HepG2 (cell line): Measurements from ENCODE around the gene MIF4GD. TPM values are rescaled to one million over a fixed set of nuclear protein-coding genes. Genes with fewer than 3 reads are reported as not detected.
A peak's percentile ranks its signal among the peaks of the same experiment; 100 is the strongest.

Source experiments
- ARNT ChIP-seq: fragments of 450-650 bp; IDR thresholded peaks from 2 replicates; pipeline ENCODE4 v1.6.1; 2017
- ATF7-NPFF ChIP-seq: sonication (generic); formaldehyde crosslinking; IDR thresholded peaks from 2 replicates; pipeline ENCODE4 v1.8.1; 2023; ENCODE audit warnings: mild to moderate bottlenecking, low read depth, missing genetic modification reagents, moderate library complexity
- CHD2 ChIP-seq: IDR thresholded peaks from 2 replicates; pipeline ENCODE4 v1.6.1; 2011; ENCODE audit warnings: low read depth, low read length, improper control_type of control experiment
- CHD4 ChIP-seq: fragments of 200-600 bp; sonication (generic); IDR thresholded peaks from 2 replicates; pipeline ENCODE4 v1.7.0; 2017; ENCODE audit warnings: mild to moderate bottlenecking, low read length, borderline replicate concordance
- ETV6 ChIP-seq: sonication (generic); formaldehyde crosslinking; conservative IDR thresholded peaks from 2 replicates; pipeline ENCODE4 v1.4.0; 2020; ENCODE audit warnings: missing genetic modification reagents
- FOXM1 ChIP-seq: sonication (generic); formaldehyde crosslinking; IDR thresholded peaks from 2 replicates; pipeline ENCODE4 v1.5.0; 2020; ENCODE audit warnings: missing genetic modification reagents
- MBD4 ChIP-seq: IDR thresholded peaks from 2 replicates; pipeline ENCODE4 v1.6.1; 2012; ENCODE audit warnings: low read length, inconsistent platforms, borderline replicate concordance
- MTF2 ChIP-seq: sonication (generic); formaldehyde crosslinking; IDR thresholded peaks from 2 replicates; pipeline ENCODE4 v1.5.0; 2020; ENCODE audit warnings: missing genetic modification reagents, borderline replicate concordance
- MXD4 ChIP-seq: IDR thresholded peaks from 2 replicates; pipeline ENCODE4 v1.6.1; 2016; ENCODE audit warnings: mild to moderate bottlenecking, missing biosample characterization, missing genetic modification reagents
- MYNN ChIP-seq: sonication (generic); formaldehyde crosslinking; IDR thresholded peaks from 2 replicates; pipeline ENCODE4 v1.4.0; 2020; ENCODE audit warnings: mild to moderate bottlenecking, low read depth, missing genetic modification reagents
- NFE2L2 ChIP-seq: fragments of 150-350 bp; IDR thresholded peaks from 2 replicates; pipeline ENCODE4 v1.6.1; 2014; ENCODE audit warnings: low read length
- PHF8 ChIP-seq: sonication (generic); formaldehyde crosslinking; IDR thresholded peaks from 2 replicates; pipeline ENCODE4 v1.5.0; 2020; ENCODE audit warnings: missing genetic modification reagents
- POLR2A ChIP-seq, 2 experiments: IDR thresholded peaks; 2 replicates each; pipeline ENCODE4 v1.6.1; 2011; ENCODE audit warnings: low read depth in 2 of 2, low read length in 2 of 2, mild to moderate bottlenecking in 1 of 2, moderate library complexity in 1 of 2; ENCODE audit not compliant: insufficient read depth in 1 of 2
- TBP ChIP-seq: sonication (generic); formaldehyde crosslinking; IDR thresholded peaks from 2 replicates; pipeline ENCODE4 v1.5.0; 2020; ENCODE audit warnings: missing genetic modification reagents
- ZBTB1 ChIP-seq: sonication (generic); formaldehyde crosslinking; IDR thresholded peaks from 2 replicates; pipeline ENCODE4 v1.4.0; 2020; ENCODE audit warnings: missing genetic modification reagents, borderline replicate concordance
- ZNF10 ChIP-seq: sonication (generic); formaldehyde crosslinking; IDR thresholded peaks from 2 replicates; pipeline ENCODE4 v1.4.0; 2020; ENCODE audit warnings: mild to moderate bottlenecking, low read depth, missing genetic modification reagents, borderline replicate concordance
- ZNF205 ChIP-seq: IDR thresholded peaks from 2 replicates; pipeline ENCODE4 v1.6.1; 2018; ENCODE audit warnings: missing biosample characterization, missing genetic modification reagents
- ZNF432 ChIP-seq: sonication (generic); formaldehyde crosslinking; IDR thresholded peaks from 2 replicates; pipeline ENCODE4 v1.5.0; 2020; ENCODE audit warnings: missing genetic modification reagents, mild to moderate bottlenecking, borderline replicate concordance
- ZNF607 ChIP-seq: sonication (generic); formaldehyde crosslinking; IDR thresholded peaks from 2 replicates; pipeline ENCODE4 v1.5.1; 2020; ENCODE audit warnings: missing genetic modification reagents, mild to moderate bottlenecking, borderline replicate concordance
- ZNF614 ChIP-seq: IDR thresholded peaks from 2 replicates; pipeline ENCODE4 v1.6.1; 2018; ENCODE audit warnings: missing biosample characterization, missing genetic modification reagents, inconsistent platforms, borderline replicate concordance
- ZNF782 ChIP-seq: sonication (generic); formaldehyde crosslinking; IDR thresholded peaks from 2 replicates; pipeline ENCODE4 v1.4.0; 2020; ENCODE audit warnings: missing genetic modification reagents, mild to moderate bottlenecking, borderline replicate concordance
- polyA plus RNA-seq, 8 experiments: library from polyadenylated mRNA; depleted of rRNA in 3 of 8; stranded (reverse) in 7 of 8; unstranded in 1 of 8; fragments of >200 nt; fragmentation: Illumina TruSeq in 4 of 8; extraction: Trizol in 4 of 8; gene quantifications; 2 replicates each; pipeline versions ENCODE4 v1.2.1 to v1.2.3, GENCODE V29; 2011 to 2016; ENCODE audit warnings: low read depth in 4 of 8, missing spikeins in 1 of 8, mixed read lengths in 1 of 8; ENCODE audit not compliant: insufficient read depth in 1 of 8
- total RNA-seq, 5 experiments: library from RNA; depleted of rRNA; stranded (reverse); fragments of >200 nt; fragmentation: Illumina TruSeq; extraction: Trizol; gene quantifications; 2 replicates each; pipeline ENCODE4 v1.2.3, GENCODE V29; 2016; ENCODE audit warnings: low read depth in 1 of 5
- TF ChIP-seq, protein P1 (sequence below): sonication (generic); formaldehyde crosslinking; IDR thresholded peaks from 2 replicates; pipeline ENCODE4 v1.4.0; 2020; ENCODE audit warnings: mild to moderate bottlenecking, missing genetic modification reagents, borderline replicate concordance
- TF ChIP-seq, protein P2 (sequence below): sonication (generic); formaldehyde crosslinking; IDR thresholded peaks from 2 replicates; pipeline ENCODE4 v1.5.1; 2020; ENCODE audit warnings: missing genetic modification reagents, mild to moderate bottlenecking, borderline replicate concordance
- TF ChIP-seq, protein P3 (sequence below): sonication (generic); formaldehyde crosslinking; IDR thresholded peaks from 2 replicates; pipeline ENCODE4 v1.4.0; 2020; ENCODE audit warnings: mild to moderate bottlenecking, missing genetic modification reagents
- TF ChIP-seq, protein P4 (sequence below): sonication (generic); formaldehyde crosslinking; IDR thresholded peaks from 2 replicates; pipeline ENCODE4 v1.4.0; 2020; ENCODE audit warnings: mild to moderate bottlenecking, missing genetic modification reagents

MIF4GD gene
- total and polyA plus RNA-seq, 2 of the 13 experiments (the other 11 are each of a cell fraction or from before 2014, with no cell fraction given): 14.0 to 28.0 TPM

DNA sequence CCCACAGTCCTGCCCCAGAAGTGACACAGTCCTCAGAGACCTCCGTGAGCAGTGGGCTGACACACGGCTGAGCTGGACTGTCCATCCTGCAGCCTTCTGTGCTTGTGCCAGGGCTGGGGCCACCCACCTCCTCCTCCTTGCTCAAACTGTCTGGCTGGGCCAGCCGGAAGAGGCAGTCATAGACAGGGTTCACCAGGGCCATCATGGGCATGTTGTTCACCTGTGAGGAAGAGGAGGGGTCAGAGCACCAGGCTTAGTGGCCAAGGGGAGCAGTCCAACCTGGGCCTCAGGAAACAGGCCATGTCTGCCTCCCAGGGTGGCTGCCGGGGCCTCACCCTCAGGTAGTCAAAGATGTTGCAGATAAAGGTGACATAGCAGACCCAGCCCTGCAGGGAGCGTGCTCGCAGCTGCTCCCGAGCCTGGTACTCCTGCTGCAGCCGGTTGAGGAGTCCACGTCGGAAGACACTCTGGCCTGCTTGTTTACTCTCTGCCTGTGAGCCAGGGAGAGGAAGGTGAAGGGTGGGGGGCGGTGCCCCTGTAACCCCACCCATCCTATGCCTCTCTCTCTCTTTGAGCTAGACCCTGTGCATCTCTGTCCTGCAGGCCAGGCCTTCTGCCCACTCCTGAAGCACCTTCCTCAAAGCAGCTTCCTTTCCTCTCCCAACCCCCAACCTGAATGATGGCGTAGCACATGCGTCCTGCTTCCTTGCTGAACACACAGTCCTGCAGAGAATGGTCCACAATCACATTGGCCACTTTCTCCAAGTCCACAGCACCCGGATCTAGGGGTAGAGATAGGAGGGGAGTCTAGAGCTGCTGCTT, 3.4 kb downstream of the MIF4GD start (continued):
- TF ChIP-seq, protein P1, sequence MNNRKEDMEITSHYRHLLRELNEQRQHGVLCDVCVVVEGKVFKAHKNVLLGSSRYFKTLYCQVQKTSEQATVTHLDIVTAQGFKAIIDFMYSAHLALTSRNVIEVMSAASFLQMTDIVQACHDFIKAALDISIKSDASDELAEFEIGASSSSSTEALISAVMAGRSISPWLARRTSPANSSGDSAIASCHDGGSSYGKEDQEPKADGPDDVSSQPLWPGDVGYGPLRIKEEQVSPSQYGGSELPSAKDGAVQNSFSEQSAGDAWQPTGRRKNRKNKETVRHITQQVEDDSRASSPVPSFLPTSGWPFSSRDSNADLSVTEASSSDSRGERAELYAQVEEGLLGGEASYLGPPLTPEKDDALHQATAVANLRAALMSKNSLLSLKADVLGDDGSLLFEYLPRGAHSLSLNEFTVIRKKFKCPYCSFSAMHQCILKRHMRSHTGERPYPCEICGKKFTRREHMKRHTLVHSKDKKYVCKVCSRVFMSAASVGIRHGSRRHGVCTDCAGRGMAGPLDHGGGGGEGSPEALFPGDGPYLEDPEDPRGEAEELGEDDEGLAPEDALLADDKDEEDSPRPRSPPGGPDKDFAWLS: no peak
- TF ChIP-seq, protein P2, sequence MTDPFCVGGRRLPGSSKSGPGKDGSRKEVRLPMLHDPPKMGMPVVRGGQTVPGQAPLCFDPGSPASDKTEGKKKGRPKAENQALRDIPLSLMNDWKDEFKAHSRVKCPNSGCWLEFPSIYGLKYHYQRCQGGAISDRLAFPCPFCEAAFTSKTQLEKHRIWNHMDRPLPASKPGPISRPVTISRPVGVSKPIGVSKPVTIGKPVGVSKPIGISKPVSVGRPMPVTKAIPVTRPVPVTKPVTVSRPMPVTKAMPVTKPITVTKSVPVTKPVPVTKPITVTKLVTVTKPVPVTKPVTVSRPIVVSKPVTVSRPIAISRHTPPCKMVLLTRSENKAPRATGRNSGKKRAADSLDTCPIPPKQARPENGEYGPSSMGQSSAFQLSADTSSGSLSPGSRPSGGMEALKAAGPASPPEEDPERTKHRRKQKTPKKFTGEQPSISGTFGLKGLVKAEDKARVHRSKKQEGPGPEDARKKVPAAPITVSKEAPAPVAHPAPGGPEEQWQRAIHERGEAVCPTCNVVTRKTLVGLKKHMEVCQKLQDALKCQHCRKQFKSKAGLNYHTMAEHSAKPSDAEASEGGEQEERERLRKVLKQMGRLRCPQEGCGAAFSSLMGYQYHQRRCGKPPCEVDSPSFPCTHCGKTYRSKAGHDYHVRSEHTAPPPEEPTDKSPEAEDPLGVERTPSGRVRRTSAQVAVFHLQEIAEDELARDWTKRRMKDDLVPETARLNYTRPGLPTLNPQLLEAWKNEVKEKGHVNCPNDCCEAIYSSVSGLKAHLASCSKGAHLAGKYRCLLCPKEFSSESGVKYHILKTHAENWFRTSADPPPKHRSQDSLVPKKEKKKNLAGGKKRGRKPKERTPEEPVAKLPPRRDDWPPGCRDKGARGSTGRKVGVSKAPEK (CRISPR knock-in tag): 0 out of 2 replicates have a peak, but pooled peaks have one; percentile 17
- peak; percentile 71; the same call in 1 of the 2 replicates for TF ChIP-seq ZNF614 (CRISPR knock-in tag)
- TF ChIP-seq CHD4: no peak
- no peak for TF ChIP-seq FOXM1 (CRISPR knock-in tag)
- TF ChIP-seq ARNT: no peak
- no peak for TF ChIP-seq MBD4
- TF ChIP-seq ZNF782 (CRISPR knock-in tag): no peak; the same call in 1 of the 2 replicates
- no peak for TF ChIP-seq ZNF205 (CRISPR knock-in tag)
- TF ChIP-seq MYNN (CRISPR knock-in tag): peak; percentile 72; the same call in 1 of the 2 replicates
- TF ChIP-seq TBP (CRISPR knock-in tag): no peak
- TF ChIP-seq ZBTB1 (CRISPR knock-in tag): no peak
- peak; percentile 79 for TF ChIP-seq MXD4 (CRISPR knock-in tag)
- no peak for TF ChIP-seq ATF7-NPFF (CRISPR knock-in tag)
- TF ChIP-seq ZNF432 (CRISPR knock-in tag): no peak
- TF ChIP-seq PHF8 (CRISPR knock-in tag): peak; percentile 44; the same call in 1 of the 2 replicates
- TF ChIP-seq CHD2: no peak
- TF ChIP-seq ETV6 (CRISPR knock-in tag): peak; percentile 73; the same call in 1 of the 2 replicates
- TF ChIP-seq ZNF607: no peak
- TF ChIP-seq, protein P3, sequence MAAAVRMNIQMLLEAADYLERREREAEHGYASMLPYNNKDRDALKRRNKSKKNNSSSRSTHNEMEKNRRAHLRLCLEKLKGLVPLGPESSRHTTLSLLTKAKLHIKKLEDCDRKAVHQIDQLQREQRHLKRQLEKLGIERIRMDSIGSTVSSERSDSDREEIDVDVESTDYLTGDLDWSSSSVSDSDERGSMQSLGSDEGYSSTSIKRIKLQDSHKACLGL (CRISPR knock-in tag): peak; percentile 17; the same call in 1 of the 2 replicates
- TF ChIP-seq, protein P4, sequence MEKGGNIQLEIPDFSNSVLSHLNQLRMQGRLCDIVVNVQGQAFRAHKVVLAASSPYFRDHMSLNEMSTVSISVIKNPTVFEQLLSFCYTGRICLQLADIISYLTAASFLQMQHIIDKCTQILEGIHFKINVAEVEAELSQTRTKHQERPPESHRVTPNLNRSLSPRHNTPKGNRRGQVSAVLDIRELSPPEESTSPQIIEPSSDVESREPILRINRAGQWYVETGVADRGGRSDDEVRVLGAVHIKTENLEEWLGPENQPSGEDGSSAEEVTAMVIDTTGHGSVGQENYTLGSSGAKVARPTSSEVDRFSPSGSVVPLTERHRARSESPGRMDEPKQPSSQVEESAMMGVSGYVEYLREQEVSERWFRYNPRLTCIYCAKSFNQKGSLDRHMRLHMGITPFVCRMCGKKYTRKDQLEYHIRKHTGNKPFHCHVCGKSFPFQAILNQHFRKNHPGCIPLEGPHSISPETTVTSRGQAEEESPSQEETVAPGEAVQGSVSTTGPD (CRISPR knock-in tag): no peak
- TF ChIP-seq MTF2 (CRISPR knock-in tag): no peak
- TF ChIP-seq NFE2L2: 0 out of 2 replicates have a peak, but pooled peaks have one; percentile 6
- TF ChIP-seq ZNF10 (CRISPR knock-in tag): no peak
- TF ChIP-seq POLR2A (IDR thresholded peaks at IDR 0.05; ENCODE audit: insufficient read depth in 1 of 2, low read depth in 2 of 2, low read length in 2 of 2): peak in 1 of 2 experiments; percentile 73; a peak in 2 of 4 replicates
